ENCODE data around the gene LYL1.

Gene LYL1

GRCh38 chr19:13130886-13131490, 28.3 kb upstream of the LYL1 start:
- in situ Hi-C loops (cut with MboI; ENCODE audit: low sequenced_read_pairs), result no loop called here

- in situ Hi-C loops (cut with MboI; ENCODE audit: low sequenced_read_pairs), result no loop called here
These were observed 26.7 kb upstream of the LYL1 start for GRCh38 chr19:13129384-13129783.

GRCh38 chr19:13128583-13128982, 25.9 kb upstream of the LYL1 start:
- in situ Hi-C loops (cut with MboI; ENCODE audit: low sequenced_read_pairs), result no loop called here

- in situ Hi-C loops (cut with MboI; ENCODE audit: low sequenced_read_pairs), result no loop called here
These were observed 25.3 kb upstream of the LYL1 start for GRCh38 chr19:13127811-13128575.

- in situ Hi-C loops (cut with MboI; ENCODE audit: low sequenced_read_pairs), result no loop called here
These were observed 24.4 kb upstream of the LYL1 start for GRCh38 chr19:13127051-13127450.

- in situ Hi-C loops (cut with MboI; ENCODE audit: low sequenced_read_pairs), result no loop called here
These were observed 20.6 kb upstream of the LYL1 start for GRCh38 chr19:13122980-13123957.

- in situ Hi-C loops (cut with MboI; ENCODE audit: low sequenced_read_pairs), result no loop called here
These were observed 19.7 kb upstream of the LYL1 start for GRCh38 chr19:13122275-13122878.

- in situ Hi-C loops (cut with MboI; ENCODE audit: low sequenced_read_pairs), result no loop called here
These were observed 19.1 kb upstream of the LYL1 start for GRCh38 chr19:13121551-13122274.

- in situ Hi-C loops (cut with MboI; ENCODE audit: low sequenced_read_pairs), result no loop called here
These were observed 18.2 kb upstream of the LYL1 start for GRCh38 chr19:13120817-13121216.

GRCh38 chr19:13120031-13120430, 17.4 kb upstream of the LYL1 start:
- in situ Hi-C loops (cut with MboI; ENCODE audit: low sequenced_read_pairs), result no loop called here

GRCh38 chr19:13119627-13120026, 17.0 kb upstream of the LYL1 start:
- in situ Hi-C loops (cut with MboI; ENCODE audit: low sequenced_read_pairs), result no loop called here

GRCh38 chr19:13118424-13119193, 16.0 kb upstream of the LYL1 start:
- in situ Hi-C loops (cut with MboI; ENCODE audit: low sequenced_read_pairs), result no loop called here

- in situ Hi-C loops (cut with MboI; ENCODE audit: low sequenced_read_pairs), result no loop called here
These were observed 15.2 kb upstream of the LYL1 start, which contains the start of gene NACC1 for GRCh38 chr19:13117772-13118423. TSS of gene NACC1 (plus strand) at chr19:13118264. CDS start at chr19:13135208, 16,944 bp downstream.

GRCh38 chr19:13117176-13117771, 14.6 kb upstream of the LYL1 start:
- in situ Hi-C loops (cut with MboI; ENCODE audit: low sequenced_read_pairs), result no loop called here

- in situ Hi-C loops (cut with MboI; ENCODE audit: low sequenced_read_pairs), result no loop called here
These were observed 13.9 kb upstream of the LYL1 start, which contains the start of gene TRMT1 for GRCh38 chr19:13116282-13117175. TSS of gene TRMT1 (minus strand) at chr19:13116740. CDS start at chr19:13116399, 341 bp downstream.

GRCh38 chr19:13115936-13116281, 13.3 kb upstream of the LYL1 start:
- in situ Hi-C loops (cut with MboI; ENCODE audit: low sequenced_read_pairs), result no loop called here

GRCh38 chr19:13112555-13112954, 9.9 kb upstream of the LYL1 start:
- in situ Hi-C loops (cut with MboI; ENCODE audit: low sequenced_read_pairs), result no loop called here
